OCI-LY7 (cell line): ENCODE results near the gene TTYH1. TPM values are rescaled to one million over a fixed set of nuclear protein-coding genes. Genes with fewer than 3 reads are reported as not detected.

ENCODE experiments used
- BruUV-seq: library from RNA; stranded (reverse); fragments of 400-500 nt; replicated peaks from 2 replicates; lab custom pipeline; 2021; lab: Mats Ljungman, UMichigan
- CTCF ChIA-PET: fragments of 300-600 bp; sonication (Branson Sonifier 250); formaldehyde crosslinking; loops from one replicate; lab custom pipeline; 2022; ENCODE audit warnings: antibody characterized with exemption; ENCODE audit not compliant: unreplicated experiment; lab: Charles Lee
- POLR2A ChIA-PET: fragments of 300-600 bp; sonication (Branson Sonifier 250); formaldehyde crosslinking; loops from one replicate; lab custom pipeline; 2022; ENCODE audit warnings: antibody characterized with exemption; lab: Charles Lee
- DNase-seq: peaks from one replicate; pipeline ENCODE4 v3.0.0-alpha.2; 2015; ENCODE audit warnings: low spot score
- H2AFZ ChIP-seq: fragments of 200-600 bp; sonication (generic), shearing (Covaris generic); 2 replicates; pipeline ENCODE4 v1.6.1; 2014; ENCODE audit warnings: mild to moderate bottlenecking, antibody characterized with exemption, low read length, moderate library complexity
- H3K27ac ChIP-seq: fragments of 200-600 bp; sonication (generic); 2 replicates; pipeline ENCODE4 v1.5.1; 2014; ENCODE audit warnings: mixed run types, low read depth, mild to moderate bottlenecking, moderate library complexity, low read length, inconsistent platforms; ENCODE audit not compliant: poor library complexity, severe bottlenecking
- H3K36me3 ChIP-seq: fragments of 200-600 bp; sonication (generic); 2 replicates; pipeline ENCODE4 v1.6.1; 2014; ENCODE audit warnings: mild to moderate bottlenecking, antibody characterized with exemption, low read length, moderate library complexity, mixed read lengths; ENCODE audit not compliant: insufficient read depth
- H3K4me1 ChIP-seq: fragments of 200-600 bp; sonication (generic); 2 replicates; pipeline ENCODE4 v1.5.1; 2014; ENCODE audit warnings: mild to moderate bottlenecking, low read length; ENCODE audit not compliant: insufficient read depth, poor library complexity, severe bottlenecking
- H3K4me2 ChIP-seq: fragments of 200-600 bp; sonication (generic); 2 replicates; pipeline ENCODE4 v1.6.1; 2014; ENCODE audit warnings: mild to moderate bottlenecking, low read length
- H3K4me3 ChIP-seq: fragments of 200-600 bp; sonication (generic); 2 replicates; pipeline ENCODE4 v1.5.1; 2014; ENCODE audit warnings: mild to moderate bottlenecking, low read depth, low read length; ENCODE audit not compliant: poor library complexity, severe bottlenecking
- H3K79me2 ChIP-seq: fragments of 200-600 bp; sonication (generic); 2 replicates; pipeline ENCODE4 v1.6.1; 2016; ENCODE audit warnings: low read depth, mild to moderate bottlenecking, low read length, moderate library complexity, mixed read lengths; ENCODE audit not compliant: insufficient read depth
- H3K9me2 ChIP-seq: fragments of 200-600 bp; sonication (generic); 2 replicates; pipeline ENCODE4 v1.6.1; 2016; ENCODE audit warnings: mild to moderate bottlenecking, low read length, mixed read lengths; ENCODE audit not compliant: insufficient read depth
- H3K9me3 ChIP-seq: fragments of 200-600 bp; sonication (generic); 2 replicates; pipeline ENCODE4 v1.6.1; 2014; ENCODE audit warnings: mild to moderate bottlenecking, mixed run types, low read length, mixed read lengths
- H4K20me1 ChIP-seq: fragments of 200-600 bp; sonication (generic); 2 replicates; pipeline ENCODE4 v1.6.1; 2014; ENCODE audit warnings: mild to moderate bottlenecking, antibody characterized with exemption, low read length, moderate library complexity, mixed read lengths; ENCODE audit not compliant: insufficient read depth
- CTCF ChIP-seq: fragments of 200-600 bp; sonication (generic); conservative IDR thresholded peaks from 2 replicates; pipeline ENCODE4 v1.5.1; 2014; ENCODE audit warnings: mild to moderate bottlenecking, antibody characterized with exemption, low read length, moderate library complexity, mixed read lengths
- EZH2phosphoT487 ChIP-seq: fragments of 200-600 bp; sonication (generic); IDR thresholded peaks from 2 replicates; pipeline ENCODE4 v1.6.1; 2018; ENCODE audit warnings: low read depth, borderline replicate concordance, mild to moderate bottlenecking, mixed run types, antibody characterized with exemption, low read length, moderate library complexity, mixed read lengths
- intact Hi-C: fragments of 100-400 bp; cut with micrococcal nuclease; formaldehyde crosslinking; loops from one replicate; pipeline ENCODE4 v1.10.0; 2022; ENCODE audit not compliant: unreplicated experiment
- total RNA-seq, 2 experiments: library from RNA; depleted of rRNA in 1 of 2; stranded (reverse); fragments of >200 nt in 1 of 2; shearing (Covaris generic) in 1 of 2; gene quantifications; 2 replicates each; pipeline ENCODE4 v1.2.3, GENCODE V29; 2014 to 2022

TTYH1 gene
- total RNA-seq, 2 experiments from 2014 or later: 0.53 TPM; not detected in 1

- H3K4me1 ChIP-seq: peaks cover 9% of the 10 kb centered on the region
- H3K27ac ChIP-seq: no peak overlapping the region
- H3K4me2 ChIP-seq: no peak overlapping the region
- POLR2A ChIA-PET: interaction anchor here (0.7 kb wide), 1 partner anchor 1313 kb away, joined by 3 read pairs; no protein-coding TSS in a partner anchor
- no peaks in the 10 kb centered on the region for H3K79me2 ChIP-seq
- no peak for DNase-seq
- no peaks in the 10 kb centered on the region for H4K20me1 ChIP-seq
- no peak overlapping the region for H2AFZ ChIP-seq
- intact Hi-C loops: no loop called here
- H3K4me3 ChIP-seq: no peak overlapping the region
- no peaks in the 10 kb centered on the region for H3K36me3 ChIP-seq
- TF ChIP-seq EZH2phosphoT487 (no peak), CTCF (no peak)
- CTCF ChIA-PET: no interaction called here
- H3K9me3 ChIP-seq: no peaks in the 10 kb centered on the region
- no TSS peak for BruUV-seq
- H3K9me2 ChIP-seq: no peaks in the 10 kb centered on the region
Observed at GRCh38 chr19:54420068-54420382, 4.8 kb downstream of the TTYH1 start.

DNA sequence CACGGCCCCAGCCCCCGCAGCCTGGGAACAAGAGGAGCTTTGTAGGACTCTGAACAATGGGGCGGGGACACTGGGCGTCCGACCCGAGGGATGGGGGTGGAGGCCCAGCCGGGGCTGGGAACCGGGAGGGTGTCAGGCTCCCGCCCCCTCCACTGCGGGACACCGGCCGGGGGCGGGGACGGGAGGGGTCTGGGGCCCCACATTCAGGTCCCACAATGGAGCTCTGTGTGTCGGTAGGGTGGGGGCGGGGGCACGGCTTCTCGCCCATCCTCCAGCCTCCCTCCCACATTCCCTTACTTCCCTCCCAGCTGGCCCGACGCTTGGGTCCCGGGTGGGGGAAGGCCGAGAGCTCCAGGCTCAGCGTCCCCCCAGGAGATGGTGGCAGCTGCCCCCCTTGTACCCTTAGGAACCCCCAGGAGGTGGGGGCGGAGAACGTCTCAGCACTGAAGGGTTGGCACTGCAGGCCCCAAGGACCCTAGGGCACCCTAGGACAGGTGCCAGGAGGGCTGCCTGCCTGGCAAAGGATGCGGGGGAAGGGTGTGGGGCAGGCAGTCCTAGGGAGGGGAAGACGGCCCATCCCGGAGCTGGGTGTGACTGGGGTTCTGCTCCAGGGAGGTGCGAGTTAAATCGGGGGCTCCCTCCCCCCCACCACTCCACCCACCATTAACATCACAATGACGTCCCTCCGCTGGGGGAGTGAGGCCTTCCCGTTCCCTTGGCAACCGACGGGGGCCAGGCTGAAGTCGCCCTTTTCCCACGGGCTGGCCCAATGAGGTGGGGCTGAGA lies 5.3 kb downstream of the TTYH1 start:
- no peak overlapping the region for H3K4me3 ChIP-seq
- H3K27ac ChIP-seq: no peak overlapping the region
- no peak for DNase-seq
- H3K4me2 ChIP-seq: no peak overlapping the region
- ChIA-PET POLR2A (interaction anchor here (0.7 kb wide), 1 partner anchor 1312 kb away, joined by 3 read pairs; no protein-coding TSS in a partner anchor), CTCF (no interaction called here)
- H4K20me1 ChIP-seq: no peaks in the 10 kb centered on the region
- H3K36me3 ChIP-seq: no peaks in the 10 kb centered on the region
- BruUV-seq: no TSS peak
- H3K9me3 ChIP-seq: no peaks in the 10 kb centered on the region
- TF ChIP-seq CTCF (no peak), EZH2phosphoT487 (no peak)
- no peaks in the 10 kb centered on the region for H3K9me2 ChIP-seq
- intact Hi-C loops: no loop called here
- H3K79me2 ChIP-seq: no peaks in the 10 kb centered on the region
- peaks cover 9% of the 10 kb centered on the region for H3K4me1 ChIP-seq
- no peak overlapping the region for H2AFZ ChIP-seq

- H4K20me1 ChIP-seq: no peaks in the 10 kb centered on the region
- no peaks in the 10 kb centered on the region for H3K36me3 ChIP-seq
- H2AFZ ChIP-seq: no peak overlapping the region
- H3K9me2 ChIP-seq: no peaks in the 10 kb centered on the region
- H3K79me2 ChIP-seq: no peaks in the 10 kb centered on the region
- intact Hi-C loops: no loop called here
- no peaks in the 10 kb centered on the region for H3K9me3 ChIP-seq
- peaks cover 9% of the 10 kb centered on the region for H3K4me1 ChIP-seq
- DNase-seq: no peak
- POLR2A ChIA-PET: no interaction called here
- H3K4me3 ChIP-seq: no peak overlapping the region
- no peak overlapping the region for H3K27ac ChIP-seq
- no peak overlapping the region for H3K4me2 ChIP-seq
- no peak for TF ChIP-seq CTCF
- TF ChIP-seq EZH2phosphoT487: no peak
- no TSS peak for BruUV-seq
- CTCF ChIA-PET: no interaction called here
Observed at GRCh38 chr19:54421169-54421516, 5.9 kb downstream of the TTYH1 start.
